Raji (cell line): ENCODE data around the gene SPATA2L.

Experiments used
- POLR2A ChIP-seq: IDR thresholded peaks from 2 replicates; pipeline ENCODE4 v1.6.1; 2011; ENCODE audit warnings: low read depth, low read length, control low read depth; ENCODE audit not compliant: insufficient read depth

SPATA2L gene

GRCh38 chr16:89689142-89689541, 12.4 kb downstream of the SPATA2L start:
- no peak for TF ChIP-seq POLR2A

- TF ChIP-seq POLR2A, result no peak
These were observed 13.1 kb downstream of the SPATA2L start for GRCh38 chr16:89688395-89688794.

- 0 out of 2 replicates have a peak, but pooled peaks have one; percentile 12 for TF ChIP-seq POLR2A
These were observed 14.2 kb downstream of the SPATA2L start for GRCh38 chr16:89687092-89687940.

GRCh38 chr16:89686520-89687091, 14.9 kb downstream of the SPATA2L start, which contains the start of gene CDK10:
Gene CDK10, plus strand, starts transcription at chr16:89686689. Its CDS starts 22 bp downstream, at chr16:89686711.
- TF ChIP-seq POLR2A, result peak; percentile 95

- no peak for TF ChIP-seq POLR2A
These were observed 15.6 kb downstream of the SPATA2L start for GRCh38 chr16:89685916-89686315.

GRCh38 chr16:89678258-89678657, 23.2 kb downstream of the SPATA2L start:
- no peak for TF ChIP-seq POLR2A

GRCh38 chr16:89672177-89672941, 29.1 kb downstream of the SPATA2L start:
- TF ChIP-seq POLR2A, result no peak

GRCh38 chr16:89670496-89671431, 30.7 kb downstream of the SPATA2L start:
- TF ChIP-seq POLR2A, result no peak

- TF ChIP-seq POLR2A, result no peak
These were observed 31.8 kb downstream of the SPATA2L start for GRCh38 chr16:89669755-89670154.

GRCh38 chr16:89668790-89669158, 32.7 kb downstream of the SPATA2L start:
- no peak for TF ChIP-seq POLR2A

GRCh38 chr16:89667633-89668032, 33.9 kb downstream of the SPATA2L start:
- TF ChIP-seq POLR2A, result no peak

- TF ChIP-seq POLR2A, result no peak
These were observed 40.3 kb downstream of the SPATA2L start for GRCh38 chr16:89661215-89661614.

- TF ChIP-seq POLR2A, result no peak
These were observed 41.4 kb downstream of the SPATA2L start for GRCh38 chr16:89660146-89660545.

GRCh38 chr16:89658221-89658879, 43.2 kb downstream of the SPATA2L start:
- no peak for TF ChIP-seq POLR2A
